Measurements from ENCODE around the gene CDS2.

Gene CDS2

GRCh38 chr20:5159928-5160327 is 33.1 kb downstream of the CDS2 start:
- Histone ChIP-seq H4K20me1 (ENCODE audit: insufficient read depth) (no peaks in the 10 kb centered on the region), H3K9ac (no peak overlapping the region), H3K4me2 (no peak overlapping the region), H3K27ac (no peak overlapping the region), H3K79me2 (ENCODE audit: insufficient read depth, low read depth) (no peaks in the 10 kb centered on the region), H3K4me3 (IDR thresholded peaks at IDR 0.05; ENCODE audit: insufficient read depth, low read depth, low read length) (no peak overlapping the region), H2AFZ (ENCODE audit: low read depth) (no peak overlapping the region), H3K27me3 (ENCODE audit: insufficient read depth, low read depth) (no peaks in the 10 kb centered on the region), H3K4me1 (ENCODE audit: low read depth, poor library complexity, severe bottlenecking) (peaks cover 8% of the 10 kb centered on the region), H3K36me3 (ENCODE audit: insufficient read depth) (no peaks in the 10 kb centered on the region)
- TF ChIP-seq, protein P1, sequence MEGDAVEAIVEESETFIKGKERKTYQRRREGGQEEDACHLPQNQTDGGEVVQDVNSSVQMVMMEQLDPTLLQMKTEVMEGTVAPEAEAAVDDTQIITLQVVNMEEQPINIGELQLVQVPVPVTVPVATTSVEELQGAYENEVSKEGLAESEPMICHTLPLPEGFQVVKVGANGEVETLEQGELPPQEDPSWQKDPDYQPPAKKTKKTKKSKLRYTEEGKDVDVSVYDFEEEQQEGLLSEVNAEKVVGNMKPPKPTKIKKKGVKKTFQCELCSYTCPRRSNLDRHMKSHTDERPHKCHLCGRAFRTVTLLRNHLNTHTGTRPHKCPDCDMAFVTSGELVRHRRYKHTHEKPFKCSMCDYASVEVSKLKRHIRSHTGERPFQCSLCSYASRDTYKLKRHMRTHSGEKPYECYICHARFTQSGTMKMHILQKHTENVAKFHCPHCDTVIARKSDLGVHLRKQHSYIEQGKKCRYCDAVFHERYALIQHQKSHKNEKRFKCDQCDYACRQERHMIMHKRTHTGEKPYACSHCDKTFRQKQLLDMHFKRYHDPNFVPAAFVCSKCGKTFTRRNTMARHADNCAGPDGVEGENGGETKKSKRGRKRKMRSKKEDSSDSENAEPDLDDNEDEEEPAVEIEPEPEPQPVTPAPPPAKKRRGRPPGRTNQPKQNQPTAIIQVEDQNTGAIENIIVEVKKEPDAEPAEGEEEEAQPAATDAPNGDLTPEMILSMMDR (conservative IDR thresholded peaks at IDR 0.05; ENCODE audit: low read depth, low read length), result no peak

GRCh38 chr20:5160882-5161281 is 34.1 kb downstream of the CDS2 start:
- Histone ChIP-seq H3K4me3 (IDR thresholded peaks at IDR 0.05; ENCODE audit: insufficient read depth, low read depth, low read length) (no peak overlapping the region), H2AFZ (ENCODE audit: low read depth) (no peak overlapping the region), H3K79me2 (ENCODE audit: insufficient read depth, low read depth) (no peaks in the 10 kb centered on the region), H3K4me2 (no peak overlapping the region), H3K27ac (no peak overlapping the region), H3K9ac (no peak overlapping the region), H3K36me3 (ENCODE audit: insufficient read depth) (no peaks in the 10 kb centered on the region), H4K20me1 (ENCODE audit: insufficient read depth) (no peaks in the 10 kb centered on the region), H3K4me1 (ENCODE audit: low read depth, poor library complexity, severe bottlenecking) (peaks cover 8% of the 10 kb centered on the region), H3K27me3 (ENCODE audit: insufficient read depth, low read depth) (no peaks in the 10 kb centered on the region)
- TF ChIP-seq, protein P1 (conservative IDR thresholded peaks at IDR 0.05; ENCODE audit: low read depth, low read length), result no peak

DNA sequence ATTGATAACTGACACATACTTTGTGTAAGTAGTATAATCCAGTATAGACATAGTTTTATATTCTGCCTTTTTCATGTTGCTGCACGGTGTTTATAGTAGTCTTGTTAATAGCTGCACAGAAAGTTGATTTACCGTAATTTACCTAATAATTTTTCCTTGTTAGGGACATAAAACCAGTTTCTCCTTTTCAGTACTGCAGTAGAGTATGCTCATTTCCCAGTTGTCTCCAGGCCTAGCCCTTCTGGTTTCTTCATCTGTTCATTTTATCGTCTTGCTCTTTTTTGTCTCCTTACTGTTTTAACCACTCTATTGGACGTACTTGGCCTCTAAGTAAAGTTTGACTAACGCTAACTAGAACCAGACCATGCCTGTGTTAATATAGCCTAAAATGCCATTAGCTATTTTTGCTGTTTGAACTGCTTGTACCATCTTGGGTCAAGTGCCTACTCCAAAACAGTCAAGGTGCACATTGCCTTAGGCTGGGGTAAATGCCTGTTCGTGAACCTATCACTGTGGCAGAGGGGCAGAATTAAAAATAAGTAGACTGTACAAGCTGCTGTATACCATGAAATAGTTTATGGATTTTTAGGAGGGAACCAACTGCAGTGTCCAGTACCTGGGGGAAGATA is 34.8 kb downstream of the CDS2 start:
- no peak overlapping the region for H3K27ac ChIP-seq
- no peaks in the 10 kb centered on the region for H3K36me3 ChIP-seq (ENCODE audit: insufficient read depth)
- no peaks in the 10 kb centered on the region for H3K79me2 ChIP-seq (ENCODE audit: insufficient read depth, low read depth)
- H3K9ac ChIP-seq, result no peak overlapping the region
- no peak overlapping the region for H3K4me3 ChIP-seq (IDR thresholded peaks at IDR 0.05; ENCODE audit: insufficient read depth, low read depth, low read length)
- peaks cover 8% of the 10 kb centered on the region for H3K4me1 ChIP-seq (ENCODE audit: low read depth, poor library complexity, severe bottlenecking)
- H2AFZ ChIP-seq (ENCODE audit: low read depth), result no peak overlapping the region
- no peaks in the 10 kb centered on the region for H4K20me1 ChIP-seq (ENCODE audit: insufficient read depth)
- no peak overlapping the region for H3K4me2 ChIP-seq
- H3K27me3 ChIP-seq (ENCODE audit: insufficient read depth, low read depth), result no peaks in the 10 kb centered on the region
- TF ChIP-seq, protein P1 (conservative IDR thresholded peaks at IDR 0.05; ENCODE audit: low read depth, low read length), result no peak

DNA sequence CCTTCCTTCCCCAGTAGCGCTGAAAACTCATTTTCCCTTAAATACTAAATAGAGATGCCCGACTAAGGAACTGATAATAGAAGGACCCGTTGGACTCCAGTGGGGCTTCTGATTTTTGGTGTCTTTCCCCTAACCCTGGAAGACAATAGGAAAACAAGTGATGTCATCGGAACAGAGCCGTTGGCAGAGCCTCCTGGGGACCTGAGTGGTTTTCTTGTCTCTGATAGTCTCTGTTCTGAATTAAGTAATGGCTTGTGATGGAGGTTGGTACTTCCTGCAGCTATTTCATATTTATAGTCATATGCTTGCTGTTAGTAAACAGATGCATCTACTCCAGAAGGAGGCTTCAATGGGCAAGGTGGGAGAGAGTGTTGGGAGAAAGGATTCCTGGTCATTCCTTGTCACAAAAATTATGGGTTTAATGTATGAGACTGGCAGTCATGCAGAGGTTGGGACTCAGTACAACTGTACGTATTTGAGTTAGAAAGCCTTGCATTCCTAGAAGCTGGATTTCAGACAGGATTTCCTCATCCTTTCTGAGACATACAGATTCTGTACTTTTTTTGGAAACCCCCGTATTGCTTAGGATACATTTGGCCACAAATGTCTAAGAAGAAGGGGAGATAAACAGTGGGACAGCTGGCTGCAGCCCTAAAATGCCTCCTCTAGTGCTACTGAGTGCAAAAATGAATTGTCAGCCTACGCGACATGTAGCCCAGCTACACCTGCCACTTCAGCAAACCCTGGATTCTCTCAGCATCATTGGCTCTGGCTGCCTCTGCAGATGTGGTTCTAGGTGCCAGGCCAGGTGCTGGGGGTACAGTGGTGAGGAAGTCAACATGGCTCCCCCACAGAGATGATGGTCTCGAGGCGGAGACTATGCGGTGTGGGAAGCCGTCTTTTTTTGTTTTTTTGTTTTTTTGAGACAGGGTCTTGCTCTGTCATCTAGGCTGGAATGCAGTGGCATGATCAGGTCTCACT is 38.1 kb downstream of the CDS2 start:
- Histone ChIP-seq H3K79me2 (ENCODE audit: insufficient read depth, low read depth) (no peaks in the 10 kb centered on the region), H2AFZ (ENCODE audit: low read depth) (no peak overlapping the region), H3K27ac (no peak overlapping the region), H3K27me3 (ENCODE audit: insufficient read depth, low read depth) (no peaks in the 10 kb centered on the region), H3K4me3 (IDR thresholded peaks at IDR 0.05; ENCODE audit: insufficient read depth, low read depth, low read length) (no peak overlapping the region), H3K9ac (no peak overlapping the region), H3K4me2 (no peak overlapping the region), H3K4me1 (ENCODE audit: low read depth, poor library complexity, severe bottlenecking) (peaks cover 8% of the 10 kb centered on the region), H3K36me3 (ENCODE audit: insufficient read depth) (no peaks in the 10 kb centered on the region), H4K20me1 (ENCODE audit: insufficient read depth) (no peaks in the 10 kb centered on the region)
- TF ChIP-seq, protein P1 (conservative IDR thresholded peaks at IDR 0.05; ENCODE audit: low read depth, low read length), result no peak

Data from KMS-11 (cell line).